D721Med (cell line): ENCODE measurements around the gene ARVCF.

Experiments used
- DNase-seq: peaks from one replicate; pipeline ENCODE4 v3.0.0; 2011; ENCODE audit warnings: low spot score; ENCODE audit not compliant: insufficient read length
- FAIRE-seq: peaks from 2 replicates; lab custom pipeline; 2011; peaks lifted over from hg19 to GRCh38; lab: Jason Lieb, UNC
- CTCF ChIP-seq: IDR thresholded peaks from 2 replicates; pipeline ENCODE4 v1.5.1; 2012; ENCODE audit warnings: mild to moderate bottlenecking, control low read depth; ENCODE audit not compliant: insufficient read depth; ENCODE audit errors: missing control alignments

The ARVCF gene

GRCh38 chr22:19972251-19972650 lies 44.4 kb downstream of the ARVCF start:
- no peak for DNase-seq
- no peak for FAIRE-seq

GRCh38 chr22:19971276-19972124 lies 45.1 kb downstream of the ARVCF start:
- no peak for FAIRE-seq
- no peak for TF ChIP-seq CTCF
- DNase-seq = no peak

More at GRCh38 chr22:19972251-19972650, 44.4 kb downstream of the ARVCF start:
- no peak for TF ChIP-seq CTCF

GRCh38 chr22:19970479-19971275 lies 45.9 kb downstream of the ARVCF start:
- FAIRE-seq (no peak), DNase-seq (peak; percentile 92)
- TF ChIP-seq CTCF = peak; percentile 53

- TF ChIP-seq CTCF = no peak
- no peak for DNase-seq
- FAIRE-seq = no peak
Measured at GRCh38 chr22:19970031-19970478, 46.6 kb downstream of the ARVCF start.

GRCh38 chr22:19969141-19969928 lies 47.3 kb downstream of the ARVCF start:
- FAIRE-seq = no peak
- TF ChIP-seq CTCF = no peak
- DNase-seq = no peak

GRCh38 chr22:19968450-19968891 lies 48.2 kb downstream of the ARVCF start:
- DNase-seq (no peak), FAIRE-seq (no peak)
- TF ChIP-seq CTCF = no peak
